Measurements from ENCODE around the gene PDXK. TPM values are rescaled to one million over a fixed set of nuclear protein-coding genes. Genes with fewer than 3 reads are reported as not detected.

PDXK gene
- total and polyA plus RNA-seq, 9 of the 15 experiments (the other 6 are each of a cell fraction or from before 2014, with no cell fraction given), result 5.6 to 162 (median 76.5) TPM

DNA sequence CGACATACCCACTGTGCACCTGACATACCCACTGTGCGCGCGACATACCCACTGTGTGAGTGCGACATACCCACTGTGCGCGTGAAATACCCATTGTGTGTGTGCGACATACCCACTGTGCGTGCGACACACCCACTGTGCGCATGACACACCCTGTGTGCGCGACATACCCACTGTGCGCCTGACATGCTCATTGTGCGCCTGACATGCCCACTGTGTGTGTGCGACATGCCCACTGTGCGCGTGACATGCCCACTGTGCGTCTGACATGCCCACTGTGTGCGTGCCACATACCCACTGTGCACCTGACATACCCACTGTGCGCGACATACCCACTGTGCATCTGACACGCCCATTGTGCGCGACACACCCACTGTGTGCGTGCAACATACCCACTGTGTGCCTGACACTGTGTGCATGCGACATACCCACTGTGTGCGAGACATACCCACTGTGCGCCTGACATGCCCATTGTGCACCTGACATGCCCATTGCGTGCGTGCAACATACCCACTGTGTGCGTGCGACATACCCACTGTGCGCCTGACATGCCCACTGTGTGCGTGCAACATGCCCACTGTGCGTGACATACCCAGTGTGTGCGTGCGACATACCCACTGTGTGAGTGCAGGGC lies 68.0 kb downstream of the PDXK start (continued):
- TF ChIP-seq, protein P1, sequence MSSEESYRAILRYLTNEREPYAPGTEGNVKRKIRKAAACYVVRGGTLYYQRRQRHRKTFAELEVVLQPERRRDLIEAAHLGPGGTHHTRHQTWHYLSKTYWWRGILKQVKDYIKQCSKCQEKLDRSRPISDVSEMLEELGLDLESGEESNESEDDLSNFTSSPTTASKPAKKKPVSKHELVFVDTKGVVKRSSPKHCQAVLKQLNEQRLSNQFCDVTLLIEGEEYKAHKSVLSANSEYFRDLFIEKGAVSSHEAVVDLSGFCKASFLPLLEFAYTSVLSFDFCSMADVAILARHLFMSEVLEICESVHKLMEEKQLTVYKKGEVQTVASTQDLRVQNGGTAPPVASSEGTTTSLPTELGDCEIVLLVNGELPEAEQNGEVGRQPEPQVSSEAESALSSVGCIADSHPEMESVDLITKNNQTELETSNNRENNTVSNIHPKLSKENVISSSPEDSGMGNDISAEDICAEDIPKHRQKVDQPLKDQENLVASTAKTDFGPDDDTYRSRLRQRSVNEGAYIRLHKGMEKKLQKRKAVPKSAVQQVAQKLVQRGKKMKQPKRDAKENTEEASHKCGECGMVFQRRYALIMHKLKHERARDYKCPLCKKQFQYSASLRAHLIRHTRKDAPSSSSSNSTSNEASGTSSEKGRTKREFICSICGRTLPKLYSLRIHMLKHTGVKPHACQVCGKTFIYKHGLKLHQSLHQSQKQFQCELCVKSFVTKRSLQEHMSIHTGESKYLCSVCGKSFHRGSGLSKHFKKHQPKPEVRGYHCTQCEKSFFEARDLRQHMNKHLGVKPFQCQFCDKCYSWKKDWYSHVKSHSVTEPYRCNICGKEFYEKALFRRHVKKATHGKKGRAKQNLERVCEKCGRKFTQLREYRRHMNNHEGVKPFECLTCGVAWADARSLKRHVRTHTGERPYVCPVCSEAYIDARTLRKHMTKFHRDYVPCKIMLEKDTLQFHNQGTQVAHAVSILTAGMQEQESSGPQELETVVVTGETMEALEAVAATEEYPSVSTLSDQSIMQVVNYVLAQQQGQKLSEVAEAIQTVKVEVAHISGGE (CRISPR knock-in tag; IDR thresholded peaks at IDR 0.05), result peak in 1 of 3 experiments; percentile 15; a peak in 1 of 6 replicates
- TF ChIP-seq, protein P2, sequence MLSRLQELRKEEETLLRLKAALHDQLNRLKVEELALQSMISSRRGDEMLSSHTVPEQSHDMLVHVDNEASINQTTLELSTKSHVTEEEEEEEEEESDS (CRISPR knock-in tag; IDR thresholded peaks at IDR 0.05), result no peak
- no peak for TF ChIP-seq ZBTB1 (CRISPR knock-in tag; IDR thresholded peaks at IDR 0.05; ENCODE audit: borderline replicate concordance, low read depth)
- TF ChIP-seq, protein P3, sequence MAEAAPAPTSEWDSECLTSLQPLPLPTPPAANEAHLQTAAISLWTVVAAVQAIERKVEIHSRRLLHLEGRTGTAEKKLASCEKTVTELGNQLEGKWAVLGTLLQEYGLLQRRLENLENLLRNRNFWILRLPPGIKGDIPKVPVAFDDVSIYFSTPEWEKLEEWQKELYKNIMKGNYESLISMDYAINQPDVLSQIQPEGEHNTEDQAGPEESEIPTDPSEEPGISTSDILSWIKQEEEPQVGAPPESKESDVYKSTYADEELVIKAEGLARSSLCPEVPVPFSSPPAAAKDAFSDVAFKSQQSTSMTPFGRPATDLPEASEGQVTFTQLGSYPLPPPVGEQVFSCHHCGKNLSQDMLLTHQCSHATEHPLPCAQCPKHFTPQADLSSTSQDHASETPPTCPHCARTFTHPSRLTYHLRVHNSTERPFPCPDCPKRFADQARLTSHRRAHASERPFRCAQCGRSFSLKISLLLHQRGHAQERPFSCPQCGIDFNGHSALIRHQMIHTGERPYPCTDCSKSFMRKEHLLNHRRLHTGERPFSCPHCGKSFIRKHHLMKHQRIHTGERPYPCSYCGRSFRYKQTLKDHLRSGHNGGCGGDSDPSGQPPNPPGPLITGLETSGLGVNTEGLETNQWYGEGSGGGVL (CRISPR knock-in tag; IDR thresholded peaks at IDR 0.05), result no peak
- TF ChIP-seq, protein P4, sequence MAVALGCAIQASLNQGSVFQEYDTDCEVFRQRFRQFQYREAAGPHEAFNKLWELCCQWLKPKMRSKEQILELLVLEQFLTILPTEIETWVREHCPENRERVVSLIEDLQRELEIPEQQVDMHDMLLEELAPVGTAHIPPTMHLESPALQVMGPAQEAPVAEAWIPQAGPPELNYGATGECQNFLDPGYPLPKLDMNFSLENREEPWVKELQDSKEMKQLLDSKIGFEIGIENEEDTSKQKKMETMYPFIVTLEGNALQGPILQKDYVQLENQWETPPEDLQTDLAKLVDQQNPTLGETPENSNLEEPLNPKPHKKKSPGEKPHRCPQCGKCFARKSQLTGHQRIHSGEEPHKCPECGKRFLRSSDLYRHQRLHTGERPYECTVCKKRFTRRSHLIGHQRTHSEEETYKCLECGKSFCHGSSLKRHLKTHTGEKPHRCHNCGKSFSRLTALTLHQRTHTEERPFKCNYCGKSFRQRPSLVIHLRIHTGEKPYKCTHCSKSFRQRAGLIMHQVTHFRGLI (CRISPR knock-in tag; IDR thresholded peaks at IDR 0.05), result no peak
- peak; percentile 19; the same call in 1 of the 2 replicates for TF ChIP-seq E2F3 (CRISPR knock-in tag; IDR thresholded peaks at IDR 0.05)
- TF ChIP-seq EHMT2 (IDR thresholded peaks at IDR 0.05), result no peak
- TF ChIP-seq ZNF253 (CRISPR knock-in tag; conservative IDR thresholded peaks at IDR 0.05), result no peak
- TF ChIP-seq, protein P5, sequence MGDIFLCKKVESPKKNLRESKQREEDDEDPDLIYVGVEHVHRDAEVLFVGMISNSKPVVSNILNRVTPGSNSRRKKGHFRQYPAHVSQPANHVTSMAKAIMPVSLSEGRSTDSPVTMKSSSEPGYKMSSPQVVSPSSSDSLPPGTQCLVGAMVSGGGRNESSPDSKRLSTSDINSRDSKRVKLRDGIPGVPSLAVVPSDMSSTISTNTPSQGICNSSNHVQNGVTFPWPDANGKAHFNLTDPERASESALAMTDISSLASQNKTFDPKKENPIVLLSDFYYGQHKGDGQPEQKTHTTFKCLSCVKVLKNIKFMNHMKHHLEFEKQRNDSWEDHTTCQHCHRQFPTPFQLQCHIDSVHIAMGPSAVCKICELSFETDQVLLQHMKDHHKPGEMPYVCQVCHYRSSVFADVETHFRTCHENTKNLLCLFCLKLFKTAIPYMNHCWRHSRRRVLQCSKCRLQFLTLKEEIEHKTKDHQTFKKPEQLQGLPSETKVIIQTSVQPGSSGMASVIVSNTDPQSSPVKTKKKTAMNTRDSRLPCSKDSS (IDR thresholded peaks at IDR 0.05; ENCODE audit: low read depth, partially characterized antibody), result peak; percentile 35
- no peak for TF ChIP-seq ZNF197 (CRISPR knock-in tag; IDR thresholded peaks at IDR 0.05; ENCODE audit: low read depth)
- TF ChIP-seq FIP1L1 (IDR thresholded peaks at IDR 0.05; ENCODE audit: low read depth, low read length, poor library complexity, severe bottlenecking), result no peak
- 0 out of 2 replicates have a peak, but pooled peaks have one; percentile 19 for TF ChIP-seq ZNF766 (CRISPR knock-in tag; conservative IDR thresholded peaks at IDR 0.05)
- TF ChIP-seq NFATC3 (IDR thresholded peaks at IDR 0.05), result no peak
- TF ChIP-seq TCF7 (IDR thresholded peaks at IDR 0.05; ENCODE audit: borderline replicate concordance), result no peak
- peak; percentile 12 to 39; a peak in 1 of 4 replicates for TF ChIP-seq RCOR1 (IDR thresholded peaks at IDR 0.05; ENCODE audit: borderline replicate concordance in 1 of 2, low read depth in 2 of 2, low read length in 2 of 2)
- no peak for TF ChIP-seq NFIX (CRISPR knock-in tag; IDR thresholded peaks at IDR 0.05; ENCODE audit: low read depth)
- no peak for TF ChIP-seq JUNB (CRISPR knock-in tag; conservative IDR thresholded peaks at IDR 0.05)

Measured in K562 (cell line).